T-cell (primary cell): Measurements from ENCODE around the gene RETREG1. TPM values are rescaled to one million over a fixed set of nuclear protein-coding genes. Genes with fewer than 3 reads are reported as not detected.
"Not testable (repeated sequence)": the region's sequence is repeated elsewhere in the genome, so short reads cannot be mapped to it uniquely, and the experiment has no call there.

ENCODE experiments used
- ATAC-seq, 4 experiments: fragments of 200-7000 bp in 3 of 4; fragments of 150-1000 bp in 1 of 4; cut with Tn5 transposase; replicated peaks in 1 of 4; 1 replicate in 3 of 4; 2 replicates in 1 of 4; pipeline ENCODE4 v1.10.0; 2021; ENCODE audit warnings: moderate library complexity in 3 of 4, mild to moderate bottlenecking in 2 of 4, moderate number of reproducible peaks in 1 of 4
- CTCF ChIA-PET, 2 donors: fragments of 300-600 bp; sonication (Branson Sonifier 250); formaldehyde crosslinking; loops; one replicate each; lab custom pipeline; 2022; ENCODE audit warnings: antibody characterized with exemption in 2 of 2; lab: Charles Lee
- POLR2A ChIA-PET, 2 donors: fragments of 300-600 bp; sonication (Branson Sonifier 250); formaldehyde crosslinking; loops; one replicate each; lab custom pipeline; 2022; ENCODE audit warnings: antibody characterized with exemption in 2 of 2; lab: Charles Lee
- DNase-seq, 35 experiments: peaks; one replicate each; pipeline versions ENCODE4 v3.0.0 to v3.0.0-alpha.2; 2013 to 2023
- H3K27ac ChIP-seq: one replicate; pipeline ENCODE4 v1.5.1; 2013; ENCODE audit warnings: low read length
- H3K27me3 ChIP-seq, 2 experiments: replicated peaks in 1 of 2; 1 replicate in 1 of 2; 2 replicates in 1 of 2; pipeline versions ENCODE4 v1.6.1 to v1.7.0; 2013; ENCODE audit warnings: low read length in 1 of 2, mixed read lengths in 1 of 2; ENCODE audit not compliant: control insufficient read depth in 2 of 2, insufficient read depth in 2 of 2; ENCODE audit errors: extremely low read depth in 1 of 2
- H3K36me3 ChIP-seq, 2 donors: 1 replicate in 1 of 2; 2 replicates in 1 of 2; pipeline versions ENCODE4 v1.6.1 to v1.7.0; 2013; ENCODE audit warnings: low read length in 1 of 2; ENCODE audit not compliant: control insufficient read depth in 2 of 2, insufficient read depth in 1 of 2; ENCODE audit errors: extremely low read depth in 1 of 2
- H3K4me1 ChIP-seq, 2 experiments: 1 replicate in 1 of 2; 2 replicates in 1 of 2; pipeline versions ENCODE4 v1.6.1 to v1.7.0; 2013; ENCODE audit warnings: low read length in 2 of 2, mixed read lengths in 1 of 2; ENCODE audit not compliant: insufficient read depth in 2 of 2, control insufficient read depth in 1 of 2; ENCODE audit errors: extremely low read depth in 1 of 2
- H3K4me3 ChIP-seq, 2 donors: 1 replicate in 1 of 2; 2 replicates in 1 of 2; pipeline versions ENCODE4 v1.5.1 to v1.7.0; 2013; ENCODE audit warnings: mild to moderate bottlenecking in 2 of 2, low read length in 1 of 2, moderate library complexity in 1 of 2; ENCODE audit not compliant: control insufficient read depth in 1 of 2; ENCODE audit errors: extremely low read depth in 1 of 2
- H3K9me3 ChIP-seq: 2 replicates; pipeline ENCODE4 v1.7.0; 2013
- H3K27ac Mint-ChIP-seq, 2 donors: one replicate each; pipeline ENCODE4 v1.8.0; 2020 to 2021; ENCODE audit warnings: mild to moderate bottlenecking in 2 of 2, mixed read lengths in 2 of 2
- H3K27me3 Mint-ChIP-seq, 2 donors: one replicate each; pipeline ENCODE4 v1.8.0; 2021 to 2022; ENCODE audit warnings: mixed read lengths in 2 of 2
- H3K36me3 Mint-ChIP-seq: one replicate; pipeline ENCODE4 v1.8.0; 2021; ENCODE audit warnings: mixed read lengths
- H3K4me1 Mint-ChIP-seq, 3 donors: one replicate each; pipeline ENCODE4 v1.8.0; 2020 to 2022; ENCODE audit warnings: mixed read lengths in 3 of 3, mild to moderate bottlenecking in 1 of 3
- H3K4me3 Mint-ChIP-seq, 3 donors: one replicate each; pipeline ENCODE4 v1.8.0; 2020 to 2022; ENCODE audit warnings: mild to moderate bottlenecking in 3 of 3, mixed read lengths in 3 of 3, moderate library complexity in 3 of 3
- H3K9me3 Mint-ChIP-seq, 3 donors: one replicate each; pipeline ENCODE4 v1.8.0; 2020 to 2022; ENCODE audit warnings: mixed read lengths in 3 of 3
- WGBS: methylation state at CpG from one replicate; pipeline ENCODE4 v1.1.5; 2013; ENCODE audit warnings: missing lambda C conversion rate; ENCODE audit not compliant: insufficient coverage; 5-methylcytosine and 5-hydroxymethylcytosine counted together
- total RNA-seq, 35 experiments: library from RNA in 6 of 35; stranded (reverse) in 6 of 35; fragments of 120-200 nt in 1 of 35; gene quantifications; one replicate each; pipeline versions ENCODE4 v1.2.1 to v1.2.4 and lab custom pipeline; 2013 to 2026

The RETREG1 gene
- total RNA-seq, 5 donors from 2014 or later (not counting 1 experiment from before 2014, with no cell fraction given): 41.0 to 72.1 (median 55.5) TPM

DNA sequence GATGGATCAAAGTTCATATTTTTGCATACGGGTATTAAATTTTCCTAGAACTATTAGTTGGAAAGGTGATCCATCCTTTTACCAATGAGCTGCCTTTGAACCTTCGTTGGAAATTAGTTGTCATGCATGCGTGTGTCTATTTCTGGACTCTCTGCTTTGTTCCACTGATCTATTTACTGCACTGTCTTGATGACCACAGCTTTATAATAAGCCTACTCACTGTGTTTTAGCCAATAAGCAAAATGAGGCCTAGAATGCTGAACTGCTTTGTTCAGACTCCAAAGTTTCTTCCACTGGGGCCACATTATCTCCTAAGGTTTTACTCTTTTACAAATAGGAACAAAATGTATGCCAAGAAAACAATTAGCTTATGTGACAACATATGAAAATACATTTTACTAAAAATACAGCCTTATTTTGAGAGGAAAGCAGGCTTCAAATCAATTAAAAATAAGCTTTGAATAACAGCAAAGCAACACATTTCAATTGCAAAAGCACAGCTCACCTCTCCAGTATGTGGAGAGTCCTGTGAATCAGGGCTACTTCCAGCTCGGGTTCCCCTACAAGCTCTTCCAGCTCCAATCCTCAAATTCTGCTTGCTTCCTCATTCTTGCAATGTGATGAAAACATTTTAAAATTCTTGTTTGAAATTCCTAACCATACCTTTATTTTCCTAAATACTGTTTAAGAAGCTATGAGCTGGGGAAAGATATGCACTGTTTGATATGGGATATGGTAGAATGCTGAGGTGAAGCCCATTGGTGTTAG lies 72.0 kb downstream of the RETREG1 start:
- H3K9me3 Mint-ChIP-seq: no peaks in the 10 kb centered on the region
- no peaks in the 10 kb centered on the region for H3K27me3 Mint-ChIP-seq
- Histone ChIP-seq H3K4me3 (no peak overlapping the region), H3K27me3 (no peaks in the 10 kb centered on the region), H3K27ac (no peak overlapping the region), H3K4me1 (peaks cover 5 to 10% of the 10 kb centered on the region in 2 experiments), H3K9me3 (no peaks in the 10 kb centered on the region), H3K36me3 (peaks cover 0 to 3% of the 10 kb centered on the region in 2 donors)
- peaks cover 68 to 81% (median 78%) of the 10 kb centered on the region in 3 donors for H3K4me1 Mint-ChIP-seq
- no peak overlapping the region for H3K4me3 Mint-ChIP-seq
- POLR2A ChIA-PET: no interaction called here
- 83% methylated on average over 2 of the region's 4 CpGs for WGBS
- no peak overlapping the region for H3K27ac Mint-ChIP-seq
- no peak for DNase-seq
- H3K36me3 Mint-ChIP-seq: peaks cover 15% of the 10 kb centered on the region
- CTCF ChIA-PET: no interaction called here
- no peak for ATAC-seq

DNA sequence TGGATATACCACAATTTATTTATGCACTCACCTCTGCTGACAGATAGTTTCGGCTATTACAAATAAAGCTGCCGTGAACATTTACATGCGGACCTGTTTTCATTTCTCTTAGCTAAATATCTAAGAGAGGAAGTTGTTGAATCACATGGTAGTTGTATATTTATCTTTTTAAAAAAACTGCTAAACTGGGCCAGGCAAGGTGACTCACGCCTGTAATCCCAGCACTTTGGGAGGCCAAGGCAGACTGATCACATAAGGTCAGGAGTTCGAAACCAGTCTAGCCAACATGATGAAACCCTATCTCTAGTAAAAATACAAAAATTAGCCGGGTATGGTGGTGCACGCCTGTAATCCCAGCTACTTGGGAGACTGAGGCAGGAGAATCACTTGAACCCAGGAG lies 73.6 kb downstream of the RETREG1 start:
- WGBS: 86% methylated on average over 2 of the region's 7 CpGs
- H3K27ac Mint-ChIP-seq, DNase-seq, CTCF ChIA-PET, ATAC-seq, H3K27me3 ChIP-seq, H3K27ac ChIP-seq, H3K4me3 ChIP-seq, H3K9me3 Mint-ChIP-seq, H3K9me3 ChIP-seq, H3K27me3 Mint-ChIP-seq, H3K36me3 ChIP-seq, H3K4me3 Mint-ChIP-seq: not testable (repeated sequence)
- POLR2A ChIA-PET: interaction anchor here in 1 of 2 donors (0.7 kb wide), 1 partner anchor 85 kb away, joined by 6 read pairs; no protein-coding TSS in a partner anchor
- Mint-ChIP-seq H3K4me1 (peaks cover 71 to 82% (median 77%) of the 10 kb centered on the region in 3 donors), H3K36me3 (peaks cover 22% of the 10 kb centered on the region)
- peaks cover 5 to 10% of the 10 kb centered on the region in 2 experiments for H3K4me1 ChIP-seq

DNA sequence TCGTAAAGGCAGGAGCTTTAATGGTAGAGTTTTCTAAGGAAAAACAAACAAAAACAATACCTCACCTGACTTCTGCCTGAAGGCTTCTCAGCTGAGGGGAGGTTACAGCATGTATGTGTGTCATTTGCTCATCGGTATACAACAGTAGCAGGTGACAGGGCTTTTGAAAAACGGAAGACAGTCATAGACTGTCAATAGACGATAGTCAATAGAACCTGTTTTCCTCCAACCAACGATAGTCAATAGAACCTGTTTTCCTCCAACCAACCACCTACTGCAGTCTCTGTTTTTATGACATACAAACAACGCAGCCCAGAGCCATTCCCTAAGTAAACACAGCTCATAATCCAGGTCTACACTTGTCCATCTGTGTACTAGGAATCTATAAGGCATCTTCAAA lies 74.6 kb downstream of the RETREG1 start:
- ChIA-PET POLR2A (no interaction called here), CTCF (no interaction called here)
- H3K27ac ChIP-seq: no peak overlapping the region
- Mint-ChIP-seq H3K27ac (no peak overlapping the region), H3K4me1 (peaks cover 74 to 84% (median 81%) of the 10 kb centered on the region in 3 donors), H3K9me3 (no peaks in the 10 kb centered on the region), H3K36me3 (peaks cover 26% of the 10 kb centered on the region), H3K4me3 (peak overlapping the region in 1 of 3 donors; percentile 40), H3K27me3 (no peaks in the 10 kb centered on the region)
- H3K4me3 ChIP-seq: no peak overlapping the region
- no peaks in the 10 kb centered on the region for H3K27me3 ChIP-seq
- no peaks in the 10 kb centered on the region for H3K9me3 ChIP-seq
- H3K36me3 ChIP-seq: peaks cover 3 to 4% of the 10 kb centered on the region in 2 donors
- DNase-seq: no peak
- no peak for ATAC-seq
- peaks cover 5 to 12% of the 10 kb centered on the region in 2 experiments for H3K4me1 ChIP-seq
- 93% methylated on average over 4 of the region's 6 CpGs for WGBS

DNA sequence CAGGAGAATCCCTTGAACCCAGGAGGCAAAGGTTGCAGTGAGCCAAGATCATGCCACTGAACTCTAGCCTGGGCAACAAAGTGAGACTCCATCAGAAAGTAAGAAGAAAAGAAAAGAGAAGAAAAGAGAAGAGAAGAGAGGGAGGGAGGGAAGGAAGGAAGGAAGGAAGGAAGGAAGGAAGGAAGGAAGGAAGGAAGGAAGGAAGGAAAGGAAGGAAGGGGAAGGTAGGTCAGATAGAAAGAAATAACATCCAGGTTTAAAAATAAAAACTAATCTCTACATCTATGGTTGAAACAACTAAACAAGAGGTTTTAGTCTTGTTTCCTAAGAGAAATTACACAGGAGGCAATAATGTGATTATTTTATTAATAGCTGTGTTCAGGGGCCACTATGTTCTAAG lies 75.2 kb downstream of the RETREG1 start:
- H3K27me3 ChIP-seq, H3K36me3 ChIP-seq, POLR2A ChIA-PET, H3K9me3 ChIP-seq, H3K4me3 ChIP-seq, CTCF ChIA-PET, H3K27ac ChIP-seq, DNase-seq, H3K27ac Mint-ChIP-seq, H3K9me3 Mint-ChIP-seq, H3K27me3 Mint-ChIP-seq, ATAC-seq: not testable (repeated sequence)
- Mint-ChIP-seq H3K36me3 (peaks cover 26% of the 10 kb centered on the region), H3K4me3 (peak overlapping the region in 1 of 3 donors; percentile 40), H3K4me1 (peaks cover 75 to 85% (median 82%) of the 10 kb centered on the region in 3 donors)
- H3K4me1 ChIP-seq: peaks cover 5 to 12% of the 10 kb centered on the region in 2 experiments

DNA sequence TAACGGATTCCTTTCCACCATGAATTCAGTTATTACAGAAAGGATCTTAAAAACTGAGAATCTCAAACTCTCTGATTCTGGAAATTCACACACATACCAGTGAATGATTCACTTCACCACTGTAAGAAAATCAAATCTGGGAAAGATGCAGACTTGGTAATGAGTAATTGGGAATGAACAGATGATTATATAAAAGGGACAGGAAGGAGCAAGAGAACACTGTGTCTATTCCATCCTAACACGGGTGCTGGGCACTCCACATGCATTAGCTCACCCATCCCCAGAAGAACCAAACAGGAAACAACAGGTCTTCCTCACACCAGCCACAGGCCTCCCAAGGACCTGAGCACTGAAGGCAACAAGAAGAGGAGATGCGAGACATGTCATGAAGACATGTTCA lies 76.4 kb downstream of the RETREG1 start:
- peak overlapping the region in 1 of 3 donors; percentile 16 for H3K4me3 Mint-ChIP-seq
- Histone ChIP-seq H3K9me3 (no peaks in the 10 kb centered on the region), H3K4me3 (no peak overlapping the region), H3K36me3 (peaks cover 3 to 4% of the 10 kb centered on the region in 2 donors), H3K4me1 (peaks cover 5 to 12% of the 10 kb centered on the region in 2 experiments), H3K27me3 (no peaks in the 10 kb centered on the region), H3K27ac (no peak overlapping the region)
- POLR2A ChIA-PET: no interaction called here
- DNase-seq: no peak
- CTCF ChIA-PET: no interaction called here
- no peaks in the 10 kb centered on the region for H3K9me3 Mint-ChIP-seq
- H3K27ac Mint-ChIP-seq: no peak overlapping the region
- peaks cover 33% of the 10 kb centered on the region for H3K36me3 Mint-ChIP-seq
- peaks cover 77 to 85% (median 80%) of the 10 kb centered on the region in 3 donors for H3K4me1 Mint-ChIP-seq
- 100% methylated on average over 1 of the region's 3 CpGs for WGBS
- ATAC-seq: no peak
- H3K27me3 Mint-ChIP-seq: no peaks in the 10 kb centered on the region

DNA sequence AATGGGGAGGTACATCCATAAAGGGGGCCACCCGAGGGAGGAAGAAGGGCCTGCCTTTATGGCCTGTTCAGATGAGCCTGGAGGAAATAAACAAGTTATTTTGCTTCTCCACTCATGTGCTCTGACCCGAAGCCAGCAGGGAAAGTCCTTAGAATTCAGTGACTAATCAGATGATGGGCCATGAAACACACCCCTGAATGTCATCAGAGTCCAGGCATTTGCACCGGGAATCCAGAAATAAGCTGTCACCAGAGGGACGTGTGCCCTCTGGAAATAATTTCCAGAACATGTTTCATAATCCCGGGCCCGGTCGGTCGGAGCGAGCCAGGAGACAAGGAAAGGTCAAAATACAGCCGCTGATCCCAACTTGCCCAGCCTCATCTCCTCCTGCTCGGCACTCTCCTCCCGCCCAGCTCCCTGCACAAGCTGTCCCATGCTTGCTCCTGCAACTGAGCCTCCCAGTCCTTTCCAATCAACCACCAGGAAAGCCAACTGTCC lies 77.6 kb downstream of the RETREG1 start:
- CTCF ChIA-PET: interaction anchor here in 1 of 2 donors (0.6 kb wide), 1 partner anchor 137 kb away, joined by 3 read pairs; no protein-coding TSS in a partner anchor
- H3K27me3 Mint-ChIP-seq: no peaks in the 10 kb centered on the region
- DNase-seq (no peak), ATAC-seq (no peak)
- peaks cover 0 to 4% of the 10 kb centered on the region in 2 donors for H3K36me3 ChIP-seq
- H3K27ac Mint-ChIP-seq: no peak overlapping the region
- H3K9me3 ChIP-seq: no peaks in the 10 kb centered on the region
- H3K27ac ChIP-seq: no peak overlapping the region
- no peaks in the 10 kb centered on the region for H3K9me3 Mint-ChIP-seq
- H3K4me1 Mint-ChIP-seq: peaks cover 73 to 79% (median 74%) of the 10 kb centered on the region in 3 donors
- H3K36me3 Mint-ChIP-seq: peaks cover 37% of the 10 kb centered on the region
- H3K4me3 Mint-ChIP-seq: no peak overlapping the region
- no peak overlapping the region for H3K4me3 ChIP-seq
- no peaks in the 10 kb centered on the region for H3K27me3 ChIP-seq
- 97% methylated on average over 11 of the region's 12 CpGs for WGBS
- peaks cover 9 to 12% of the 10 kb centered on the region in 2 experiments for H3K4me1 ChIP-seq
- POLR2A ChIA-PET: interaction anchor here in 1 of 2 donors (0.7 to 0.9 kb wide), 2 partner anchors 8 to 124 kb away, joined by 3 to 5 read pairs; no protein-coding TSS in a partner anchor
